Vagina (tissue), 2 donors: Measurements from ENCODE around the gene CGGBP1.

ENCODE experiments used
- POLR2A ChIP-seq, 2 donors: fragments of 450-650 bp; IDR thresholded peaks; one replicate each; pipeline ENCODE4 v1.6.1; 2017; ENCODE audit warnings: antibody characterized with exemption in 2 of 2, mild to moderate bottlenecking in 2 of 2, moderate library complexity in 2 of 2
- TF ChIP-seq, protein P1 (sequence below), 3 experiments: fragments of 450-650 bp in 2 of 3; fragments of 200-600 bp in 1 of 3; sonication (generic) in 1 of 3; IDR thresholded peaks; one replicate each; pipeline ENCODE4 v1.5.1; 2017 to 2019; ENCODE audit warnings: antibody characterized with exemption in 3 of 3, mild to moderate bottlenecking in 2 of 3, moderate library complexity in 2 of 3

- TF ChIP-seq, protein P1, sequence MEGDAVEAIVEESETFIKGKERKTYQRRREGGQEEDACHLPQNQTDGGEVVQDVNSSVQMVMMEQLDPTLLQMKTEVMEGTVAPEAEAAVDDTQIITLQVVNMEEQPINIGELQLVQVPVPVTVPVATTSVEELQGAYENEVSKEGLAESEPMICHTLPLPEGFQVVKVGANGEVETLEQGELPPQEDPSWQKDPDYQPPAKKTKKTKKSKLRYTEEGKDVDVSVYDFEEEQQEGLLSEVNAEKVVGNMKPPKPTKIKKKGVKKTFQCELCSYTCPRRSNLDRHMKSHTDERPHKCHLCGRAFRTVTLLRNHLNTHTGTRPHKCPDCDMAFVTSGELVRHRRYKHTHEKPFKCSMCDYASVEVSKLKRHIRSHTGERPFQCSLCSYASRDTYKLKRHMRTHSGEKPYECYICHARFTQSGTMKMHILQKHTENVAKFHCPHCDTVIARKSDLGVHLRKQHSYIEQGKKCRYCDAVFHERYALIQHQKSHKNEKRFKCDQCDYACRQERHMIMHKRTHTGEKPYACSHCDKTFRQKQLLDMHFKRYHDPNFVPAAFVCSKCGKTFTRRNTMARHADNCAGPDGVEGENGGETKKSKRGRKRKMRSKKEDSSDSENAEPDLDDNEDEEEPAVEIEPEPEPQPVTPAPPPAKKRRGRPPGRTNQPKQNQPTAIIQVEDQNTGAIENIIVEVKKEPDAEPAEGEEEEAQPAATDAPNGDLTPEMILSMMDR (IDR thresholded peaks at IDR 0.05), result no peak
- TF ChIP-seq POLR2A (IDR thresholded peaks at IDR 0.05), result no peak
Observed at GRCh38 chr3:88028876-88029275, 29.9 kb downstream of the CGGBP1 start.
